ENCODE results near the gene RASGRP2. TPM values are rescaled to one million over a fixed set of nuclear protein-coding genes. Genes with fewer than 3 reads are reported as not detected.

RASGRP2 gene
- total and polyA plus RNA-seq, 2 donors (not counting 1 experiment from before 2014, with no cell fraction given) = 1.2 to 5.2 TPM

GRCh38 chr11:64741375-64742086 is 2.4 kb downstream of the RASGRP2 start:
- H3K4me3 ChIP-seq (replicated peaks in 1 of 4; ENCODE audit: control extremely low read depth in 1 of 4, insufficient read depth in 1 of 4, low read depth in 3 of 4, low read length in 4 of 4) = no peak overlapping the region
- no peak overlapping the region for H3K27ac ChIP-seq (ENCODE audit: insufficient read depth, low read length)
- no peaks in the 10 kb centered on the region for H3K36me3 ChIP-seq (ENCODE audit: control insufficient read depth, insufficient read depth, low read length)
- no peak overlapping the region for H3K9ac ChIP-seq (ENCODE audit: insufficient read depth, low read length)
- H2AFZ ChIP-seq (ENCODE audit: low read length) = no peak overlapping the region
- no peaks in the 10 kb centered on the region for H3K9me3 ChIP-seq (ENCODE audit: control insufficient read depth, insufficient read depth, low read depth, low read length)
- no peak for TF ChIP-seq CTCF (conservative IDR thresholded peaks at IDR 0.05 in 1 of 2, IDR thresholded peaks at IDR 0.05 in 1 of 2; ENCODE audit: low read depth in 1 of 2, low read length in 2 of 2)
- TF ChIP-seq EZH2 (IDR thresholded peaks at IDR 0.05; ENCODE audit: low read length, missing control alignments) = no peak
- DNase-seq (ENCODE audit: low read depth in 2 of 2) = no peak
- no peaks in the 10 kb centered on the region for H3K79me2 ChIP-seq (ENCODE audit: control insufficient read depth, insufficient read depth, low read length)
- peaks cover 18% of the 10 kb centered on the region for H3K27me3 ChIP-seq (ENCODE audit: control insufficient read depth, insufficient read depth, low read length)
- no peaks in the 10 kb centered on the region for H4K20me1 ChIP-seq (ENCODE audit: control insufficient read depth, extremely low read depth, insufficient read depth, low read length)
- H3K4me2 ChIP-seq (ENCODE audit: extremely low read depth, insufficient read depth, low read length) = no peak overlapping the region
- H3K4me1 ChIP-seq (ENCODE audit: control insufficient read depth, extremely low read depth, insufficient read depth, low read length) = peaks cover 22% of the 10 kb centered on the region

GRCh38 chr11:64739871-64740270 is 4.1 kb downstream of the RASGRP2 start:
- no peak overlapping the region for H3K4me2 ChIP-seq (ENCODE audit: extremely low read depth, insufficient read depth, low read length)
- no peaks in the 10 kb centered on the region for H3K79me2 ChIP-seq (ENCODE audit: control insufficient read depth, insufficient read depth, low read length)
- H3K27ac ChIP-seq (ENCODE audit: insufficient read depth, low read length) = no peak overlapping the region
- peaks cover 16% of the 10 kb centered on the region for H3K27me3 ChIP-seq (ENCODE audit: control insufficient read depth, insufficient read depth, low read length)
- no peak for DNase-seq (ENCODE audit: low read depth in 2 of 2)
- H3K4me1 ChIP-seq (ENCODE audit: control insufficient read depth, extremely low read depth, insufficient read depth, low read length) = peaks cover 14% of the 10 kb centered on the region
- no peak overlapping the region for H2AFZ ChIP-seq (ENCODE audit: low read length)
- H4K20me1 ChIP-seq (ENCODE audit: control insufficient read depth, extremely low read depth, insufficient read depth, low read length) = no peaks in the 10 kb centered on the region
- H3K9me3 ChIP-seq (ENCODE audit: control insufficient read depth, insufficient read depth, low read depth, low read length) = no peaks in the 10 kb centered on the region
- TF ChIP-seq EZH2 (IDR thresholded peaks at IDR 0.05; ENCODE audit: low read length, missing control alignments) (no peak), CTCF (conservative IDR thresholded peaks at IDR 0.05 in 1 of 2, IDR thresholded peaks at IDR 0.05 in 1 of 2; ENCODE audit: low read depth in 1 of 2, low read length in 2 of 2) (no peak)
- no peaks in the 10 kb centered on the region for H3K36me3 ChIP-seq (ENCODE audit: control insufficient read depth, insufficient read depth, low read length)
- no peak overlapping the region for H3K4me3 ChIP-seq (replicated peaks in 1 of 4; ENCODE audit: control extremely low read depth in 1 of 4, insufficient read depth in 1 of 4, low read depth in 3 of 4, low read length in 4 of 4)
- no peak overlapping the region for H3K9ac ChIP-seq (ENCODE audit: insufficient read depth, low read length)

GRCh38 chr11:64736654-64737053 is 7.3 kb downstream of the RASGRP2 start:
- Histone ChIP-seq H3K36me3 (ENCODE audit: control insufficient read depth, insufficient read depth, low read length) (no peaks in the 10 kb centered on the region), H3K79me2 (ENCODE audit: control insufficient read depth, insufficient read depth, low read length) (no peaks in the 10 kb centered on the region), H3K4me1 (ENCODE audit: control insufficient read depth, extremely low read depth, insufficient read depth, low read length) (no peaks in the 10 kb centered on the region), H4K20me1 (ENCODE audit: control insufficient read depth, extremely low read depth, insufficient read depth, low read length) (no peaks in the 10 kb centered on the region), H3K4me3 (replicated peaks in 1 of 4; ENCODE audit: control extremely low read depth in 1 of 4, insufficient read depth in 1 of 4, low read depth in 3 of 4, low read length in 4 of 4) (no peak overlapping the region), H2AFZ (ENCODE audit: low read length) (no peak overlapping the region), H3K9me3 (ENCODE audit: control insufficient read depth, insufficient read depth, low read depth, low read length) (no peaks in the 10 kb centered on the region), H3K4me2 (ENCODE audit: extremely low read depth, insufficient read depth, low read length) (no peak overlapping the region), H3K27ac (ENCODE audit: insufficient read depth, low read length) (no peak overlapping the region), H3K9ac (ENCODE audit: insufficient read depth, low read length) (no peak overlapping the region), H3K27me3 (ENCODE audit: control insufficient read depth, insufficient read depth, low read length) (no peaks in the 10 kb centered on the region)
- TF ChIP-seq EZH2 (IDR thresholded peaks at IDR 0.05; ENCODE audit: low read length, missing control alignments) (no peak), CTCF (conservative IDR thresholded peaks at IDR 0.05 in 1 of 2, IDR thresholded peaks at IDR 0.05 in 1 of 2; ENCODE audit: low read depth in 1 of 2, low read length in 2 of 2) (no peak)
- no peak for DNase-seq (ENCODE audit: low read depth in 2 of 2)
